Activated T-cell treated with anti-CD3 and anti-CD28 coated beads, Interleukin-2, amount 50 U/mL, for 1 hour (primary cell): ENCODE measurements around the gene PPIL1.

Experiments
- DNase-seq: peaks from one replicate; pipeline ENCODE4 v3.0.0-alpha.2; 2020

The PPIL1 gene

DNA sequence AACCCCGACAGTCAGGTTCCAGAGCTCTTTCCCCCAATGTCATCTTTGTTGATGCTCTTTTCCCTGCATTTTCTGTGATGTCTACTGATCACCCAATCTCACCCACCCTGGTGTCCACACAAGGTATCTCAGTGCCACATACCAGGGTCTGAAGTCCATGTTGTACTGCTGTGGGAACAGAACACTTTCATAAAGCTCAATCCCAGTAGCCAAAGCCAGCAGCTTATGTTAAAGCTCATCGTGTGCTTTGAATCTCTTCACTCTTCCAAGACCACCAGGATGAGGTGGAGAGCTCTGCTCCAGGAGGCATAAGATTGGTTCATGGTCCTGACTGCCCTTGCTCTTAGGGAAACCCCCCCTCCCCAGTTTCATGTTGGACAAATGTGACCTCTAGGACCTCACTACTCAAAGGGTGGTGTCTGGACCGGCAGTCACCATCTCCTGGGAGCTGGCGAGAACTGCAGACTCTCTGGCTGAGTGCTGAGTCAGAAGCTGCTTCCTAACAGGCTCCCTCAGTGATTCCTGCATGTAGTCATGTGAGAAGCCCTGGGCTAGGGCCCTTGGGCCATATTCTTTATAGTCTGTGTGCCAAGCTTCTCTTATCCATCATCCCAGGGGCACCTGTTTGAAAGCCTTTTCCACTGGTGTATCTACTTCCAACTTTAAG, 22.0 kb downstream of the PPIL1 start:
- DNase-seq: no peak

DNA sequence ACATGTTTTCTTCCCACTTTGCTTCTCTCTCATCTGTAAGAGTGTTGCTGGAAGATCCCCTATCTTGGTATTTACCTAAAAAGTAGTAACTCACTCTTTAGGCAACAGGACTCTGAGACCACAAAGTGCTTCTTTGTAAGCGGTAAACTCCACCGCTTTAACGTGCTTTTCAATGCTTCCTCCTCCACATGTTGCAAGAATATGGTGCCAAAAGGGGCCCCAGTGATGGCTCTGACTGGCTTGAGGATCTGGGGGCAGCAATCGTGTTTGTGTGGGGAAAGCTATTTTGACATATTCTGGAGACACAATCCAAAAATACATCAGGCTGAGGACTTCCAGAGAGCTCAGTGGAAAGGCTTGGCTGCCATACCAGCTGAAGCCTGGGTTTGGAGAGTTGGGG, 23.0 kb downstream of the PPIL1 start:
- no peak for DNase-seq

DNA sequence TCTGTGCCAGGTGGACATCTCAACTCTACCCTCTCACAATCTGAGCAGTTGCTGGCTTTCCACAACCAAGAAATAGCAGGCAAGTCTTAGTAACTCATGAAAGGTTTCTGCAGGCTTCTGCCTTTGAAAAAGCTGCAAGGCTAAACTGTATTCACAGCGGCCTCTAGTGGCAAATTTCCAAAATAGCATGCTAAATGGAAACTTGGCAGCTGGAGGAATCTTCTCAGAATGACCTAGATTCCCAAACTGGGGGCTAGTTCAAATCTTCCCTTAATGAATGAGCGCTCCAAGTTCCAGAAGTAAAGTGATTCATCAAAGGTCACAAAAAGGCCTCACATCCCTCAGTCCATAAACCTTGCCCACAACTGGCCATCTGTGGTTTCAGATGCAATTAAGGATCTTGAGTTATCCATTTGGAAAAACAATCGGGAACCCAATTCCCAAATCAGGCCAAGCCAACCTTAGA, 23.4 kb downstream of the PPIL1 start:
- no peak for DNase-seq

DNA sequence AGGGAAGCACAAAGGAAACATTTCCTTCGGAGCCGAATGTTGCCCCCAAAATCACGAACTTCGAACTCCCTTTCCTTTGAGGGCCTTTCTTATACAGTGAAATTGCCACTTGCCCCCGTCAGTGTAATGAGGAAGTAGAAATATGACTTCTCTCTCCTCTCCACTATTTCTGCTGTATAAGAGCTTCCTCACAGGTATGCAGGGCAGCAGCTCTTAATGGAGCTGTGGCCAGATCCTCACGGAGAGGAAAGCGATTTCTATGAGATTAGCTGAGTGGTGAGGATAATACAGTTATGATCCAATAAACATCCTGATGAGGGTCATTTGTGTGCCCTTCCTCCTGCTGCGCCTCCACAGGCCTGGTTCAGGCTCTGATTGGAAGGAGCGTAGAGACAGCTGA, 24.6 kb downstream of the PPIL1 start:
- no peak for DNase-seq

DNA sequence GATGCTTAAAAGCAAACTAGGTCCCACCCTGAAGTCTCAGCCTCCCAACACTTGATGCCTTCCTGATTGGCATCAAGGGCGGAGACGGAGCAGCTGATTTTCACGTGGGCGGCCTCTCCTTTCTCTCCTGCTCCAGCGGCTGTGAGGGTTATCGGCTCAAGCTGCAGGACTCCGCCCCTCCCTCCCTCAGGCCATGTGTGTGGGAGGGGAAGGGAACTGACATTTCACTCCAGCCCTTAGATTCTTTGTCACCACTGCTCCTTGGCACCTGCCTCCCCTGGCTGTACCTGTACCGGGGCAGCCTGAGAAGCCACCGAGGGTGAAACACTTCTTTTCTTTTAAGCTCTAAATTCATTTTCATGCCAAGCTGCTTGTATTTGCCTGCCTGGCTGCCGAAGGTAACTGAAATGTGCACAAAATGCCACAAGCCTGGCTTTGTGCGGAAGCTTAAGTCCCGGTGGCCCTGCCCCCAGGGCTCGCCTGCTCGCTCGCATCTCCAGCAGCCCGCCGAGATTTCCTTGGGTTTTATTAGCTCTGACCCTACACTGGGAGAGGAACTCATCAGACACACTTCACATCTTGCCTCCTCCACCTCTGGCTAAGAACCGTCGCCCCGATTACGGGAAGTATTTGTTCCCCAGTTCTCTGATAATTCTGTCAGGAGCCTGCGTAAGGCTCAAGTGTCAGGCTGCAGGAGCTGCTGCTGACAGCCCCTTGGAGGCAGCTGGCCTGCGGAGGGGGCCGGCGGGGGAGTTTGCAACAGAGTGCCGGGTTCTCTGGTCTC, 25.8 kb downstream of the PPIL1 start:
- no peak for DNase-seq

DNA sequence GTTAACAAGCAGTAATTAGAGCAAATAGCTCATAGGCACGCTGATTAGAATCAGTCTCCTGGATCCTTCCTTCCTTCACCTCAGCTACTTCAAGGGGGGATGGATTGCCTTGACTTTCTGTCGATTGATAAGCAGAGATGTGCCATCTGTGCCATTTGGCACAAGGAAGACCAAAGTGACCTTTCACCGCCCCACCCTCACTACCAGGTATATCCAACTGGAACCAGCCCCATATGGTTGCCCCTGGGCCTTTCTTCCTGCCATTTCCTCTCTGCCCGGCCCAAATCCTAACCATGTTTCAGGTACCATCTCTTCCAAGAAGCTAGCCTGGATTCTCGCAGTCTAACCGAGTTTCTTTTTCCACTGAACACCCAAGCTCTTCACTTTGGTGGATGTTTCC, 26.6 kb downstream of the PPIL1 start:
- no peak for DNase-seq

DNA sequence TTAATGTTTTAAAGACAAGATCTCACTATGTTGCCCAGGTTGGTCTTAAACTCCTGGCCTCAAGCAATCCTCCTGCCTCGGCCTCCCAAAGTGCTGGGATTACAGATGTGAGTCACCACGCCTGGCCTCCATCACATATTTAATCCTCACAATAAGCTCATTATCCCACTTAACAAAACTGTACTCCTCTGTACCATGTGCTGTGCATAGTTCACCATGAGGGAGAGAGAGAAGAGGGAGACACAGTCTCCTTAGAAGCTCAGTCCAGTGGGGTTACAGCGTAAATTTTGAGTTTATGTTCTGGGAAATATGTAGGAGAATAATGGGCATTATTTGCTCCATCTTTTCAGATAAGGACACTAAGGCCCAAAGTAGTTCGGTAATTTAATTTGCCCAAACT, 27.5 kb downstream of the PPIL1 start:
- no peak for DNase-seq

DNA sequence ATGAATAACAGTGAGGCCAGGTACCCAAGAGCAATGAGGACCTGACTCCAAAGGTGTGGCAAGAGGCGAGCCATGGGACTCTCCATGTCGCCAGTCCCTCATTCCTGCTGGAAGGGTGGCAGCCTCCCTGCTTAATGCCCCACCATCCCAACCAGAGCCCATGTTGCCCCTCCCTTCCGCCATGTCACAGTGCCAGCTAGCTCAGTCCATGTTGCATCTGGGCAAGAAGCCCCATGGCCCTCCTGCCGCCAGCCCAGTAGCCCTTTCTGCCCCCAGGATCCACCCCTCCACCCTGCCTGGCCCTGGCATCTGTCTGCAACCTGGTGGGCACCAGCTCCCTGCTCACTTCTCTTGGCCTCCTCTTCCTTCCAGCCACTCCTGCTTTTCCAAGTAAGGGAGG, 29.4 kb downstream of the PPIL1 start:
- DNase-seq: no peak

DNA sequence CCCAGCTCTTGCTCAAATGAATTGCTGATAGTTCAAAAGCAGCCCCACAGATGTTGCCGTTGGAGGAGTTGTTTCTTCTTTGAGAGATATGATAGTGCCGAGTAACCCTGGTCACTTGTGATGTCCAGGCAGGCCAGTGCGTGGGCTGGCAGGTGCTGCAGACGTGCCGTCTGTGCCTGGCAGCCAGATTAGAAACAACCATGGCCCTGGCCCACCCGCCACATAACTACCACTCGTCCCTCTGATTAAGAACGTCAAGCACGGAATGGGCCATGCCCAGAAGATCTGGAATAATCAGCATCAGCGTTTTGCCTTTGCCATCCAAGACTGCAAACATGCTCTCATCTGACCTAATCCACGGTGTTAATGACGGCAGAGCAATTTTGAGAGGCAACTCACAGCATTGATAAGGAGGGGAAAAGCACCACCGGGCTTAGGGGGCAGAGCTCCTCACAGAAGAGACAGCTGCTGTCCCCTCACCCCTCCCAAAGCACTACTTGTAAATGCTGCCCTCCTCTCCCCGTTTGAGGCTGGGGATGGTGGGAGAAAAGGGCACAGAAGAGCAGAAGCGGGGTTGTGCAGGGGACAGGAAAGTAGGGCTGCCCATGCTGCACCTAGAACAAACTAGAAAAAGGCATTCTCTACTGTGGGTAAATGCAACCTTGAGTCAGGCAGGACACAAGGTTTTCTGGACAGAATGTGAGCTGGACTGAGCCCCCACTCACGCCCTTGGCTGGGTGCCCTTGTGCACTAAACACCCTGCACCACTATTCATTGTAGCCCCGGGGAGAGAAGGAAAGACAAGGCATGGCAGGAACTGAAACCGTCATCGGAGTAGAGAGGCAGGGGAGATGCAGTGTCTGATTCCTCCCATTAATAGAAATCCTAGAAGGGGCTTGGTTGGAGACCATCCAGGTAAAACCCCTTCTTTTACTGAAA, 30.1 kb downstream of the PPIL1 start:
- DNase-seq: no peak

DNA sequence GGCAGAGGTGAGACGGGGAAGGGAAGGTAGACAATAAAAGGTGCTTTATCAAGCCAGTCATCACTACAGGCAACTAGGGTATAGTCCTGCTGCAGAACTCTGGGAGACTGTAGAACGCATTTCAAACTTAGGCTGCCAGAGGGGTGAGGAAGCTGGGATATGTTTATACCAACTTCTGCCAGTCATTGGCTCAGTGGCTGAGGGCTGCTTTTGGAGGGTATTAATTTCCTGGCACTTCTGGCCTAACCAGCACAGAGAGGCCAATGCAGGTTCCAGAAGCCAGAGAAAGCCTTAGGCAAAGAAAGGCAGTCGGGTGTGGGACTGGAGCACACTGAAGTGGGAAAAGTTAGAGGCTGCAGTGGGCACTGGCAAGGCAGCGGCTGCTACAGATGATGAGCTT, 31.4 kb downstream of the PPIL1 start:
- no peak for DNase-seq

DNA sequence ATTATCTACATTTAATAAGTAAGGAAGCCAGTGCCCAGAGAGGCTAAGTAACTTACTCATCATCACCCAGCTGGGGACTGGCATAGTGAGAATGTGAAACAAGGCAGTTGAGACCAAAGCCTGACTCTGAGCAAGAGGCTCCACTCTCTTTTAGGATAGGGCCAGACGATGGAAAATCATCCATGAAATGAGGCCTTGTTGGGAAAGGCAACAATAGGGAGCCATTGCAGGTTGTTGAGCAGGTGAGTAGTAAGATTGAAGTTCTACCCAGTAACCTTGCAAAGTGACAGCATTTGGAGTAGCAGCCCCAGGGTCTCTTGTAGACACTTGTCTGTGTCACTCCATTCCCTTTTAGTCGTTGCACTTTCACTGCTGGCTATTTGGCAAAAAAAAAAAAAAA, 32.8 kb downstream of the PPIL1 start:
- DNase-seq: no peak

DNA sequence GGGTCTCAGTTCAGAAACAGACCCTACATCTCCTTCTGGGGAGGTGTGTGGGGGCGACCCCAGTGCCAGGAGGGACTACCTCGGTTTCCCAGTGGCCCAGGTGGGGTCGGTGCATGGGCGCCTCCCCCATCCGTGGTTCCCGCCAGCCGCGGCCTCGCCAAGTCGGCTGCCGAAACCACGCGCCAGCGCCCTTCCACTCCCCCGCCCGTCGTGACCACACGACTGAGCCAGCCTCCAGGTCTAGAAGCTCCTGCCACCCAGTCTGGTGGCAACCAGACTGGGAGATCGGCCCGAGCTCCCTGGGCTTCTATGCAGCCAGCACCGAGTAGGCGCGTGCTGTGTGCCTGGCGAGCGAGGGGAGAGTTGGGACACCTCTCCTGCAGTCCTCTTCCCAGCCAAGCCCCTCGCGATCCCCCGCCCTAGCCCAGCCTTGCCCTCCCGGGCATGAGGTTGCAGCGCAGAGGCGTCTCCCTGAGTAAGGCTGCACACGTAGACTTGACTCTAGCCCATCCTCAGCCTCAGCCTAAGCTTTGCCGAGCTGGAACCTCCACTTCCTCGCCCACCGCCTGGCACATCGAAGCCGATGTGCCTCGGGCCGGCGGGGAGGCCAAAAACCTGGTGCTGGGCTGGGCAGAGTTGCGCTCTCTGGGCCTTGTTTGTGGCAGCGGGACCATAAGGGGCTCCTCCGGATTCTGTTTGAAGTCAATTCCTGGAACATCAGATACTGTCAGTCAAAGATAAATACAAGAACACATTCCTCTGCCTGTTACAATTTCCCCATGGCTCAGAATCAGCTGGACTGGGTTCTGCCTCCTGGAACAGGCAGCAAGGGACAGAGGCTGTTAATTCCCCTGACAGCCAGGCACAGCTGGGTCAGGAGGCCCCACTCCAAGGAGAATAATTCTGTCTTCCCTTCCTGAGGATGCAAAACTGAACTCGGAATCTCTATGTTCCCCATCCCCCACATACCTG, 33.9 kb downstream of the PPIL1 start:
- DNase-seq: peak; percentile 58

DNA sequence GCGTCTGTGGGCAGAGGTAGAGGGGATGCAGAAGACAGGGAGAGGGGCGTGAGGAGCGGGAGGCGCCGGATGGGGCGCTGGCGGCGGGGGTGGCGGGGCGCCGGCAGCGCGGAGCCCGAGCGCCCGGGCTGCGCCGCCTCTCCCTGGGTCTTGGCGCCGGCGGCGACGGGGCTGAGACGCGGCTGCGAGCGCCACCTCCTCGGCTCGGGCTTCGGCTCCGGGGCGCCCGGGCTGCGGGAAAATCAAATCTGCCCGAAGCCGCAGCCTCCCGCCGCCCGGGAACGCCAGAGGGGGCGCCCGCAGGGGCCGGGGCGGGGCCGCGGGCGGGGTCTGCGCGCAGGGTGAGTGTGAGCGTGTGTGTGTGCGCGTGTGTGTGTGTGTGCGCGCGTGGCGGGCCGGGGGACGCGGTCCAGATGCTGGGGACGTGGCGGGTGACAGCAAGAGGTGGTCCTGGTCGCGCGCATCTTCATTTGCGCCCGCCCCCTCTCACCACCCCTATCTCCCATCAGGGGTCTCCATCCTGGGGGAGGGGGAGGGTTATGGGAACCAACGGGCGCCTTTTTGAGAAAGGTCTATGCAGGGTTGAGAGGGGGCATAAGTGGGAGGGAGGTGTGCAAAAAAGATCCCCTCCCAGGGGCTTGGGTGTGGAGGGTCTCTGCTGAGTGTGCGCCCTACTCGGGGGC, 34.7 kb downstream of the PPIL1 start:
- DNase-seq: peak; percentile 66

DNA sequence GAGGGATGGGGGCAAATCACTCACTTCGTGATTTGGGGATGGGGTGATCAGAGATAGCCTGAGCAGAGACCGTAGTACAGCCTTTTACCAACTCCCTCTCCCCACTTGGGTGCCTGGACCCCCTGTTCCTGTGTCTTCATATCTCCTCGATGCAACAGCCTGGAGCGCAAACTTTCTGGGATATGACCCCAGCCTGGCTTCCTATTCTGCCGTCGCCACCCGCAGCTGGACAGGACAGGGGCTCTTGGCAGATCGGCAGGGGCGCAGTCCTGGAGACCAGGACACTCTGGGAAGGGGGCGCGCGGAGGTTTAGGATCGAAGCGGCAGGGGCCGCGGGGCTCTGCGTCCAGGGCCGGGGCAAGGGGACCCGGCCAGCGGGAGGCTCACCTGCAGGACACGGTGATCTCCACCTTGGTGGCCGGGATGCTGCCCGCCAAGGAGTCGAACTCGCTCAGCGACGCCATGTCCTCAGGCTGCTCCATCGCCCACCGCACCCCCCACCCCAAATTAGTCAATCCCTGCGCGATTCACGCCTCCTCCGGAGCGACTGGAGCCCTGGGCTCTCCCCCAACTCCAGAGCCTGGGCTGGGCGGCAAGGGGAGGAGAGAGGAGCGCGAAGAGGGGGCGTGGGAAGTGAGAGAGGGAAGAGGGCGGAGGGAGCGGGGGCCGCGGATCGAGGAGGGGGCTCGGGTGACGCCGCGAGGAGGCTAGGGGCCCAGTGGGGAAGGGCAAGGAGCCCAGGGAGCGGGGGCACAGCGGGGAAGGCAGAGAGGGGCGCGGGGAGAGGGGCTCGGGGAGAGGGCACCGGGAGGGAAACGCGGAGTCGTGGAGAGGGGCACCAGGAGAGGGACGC, 35.5 kb downstream of the PPIL1 start, which contains the start of gene CPNE5:
Gene CPNE5 (minus strand): TSS at position 549 of the 853 bp plus-strand sequence. CDS start 67 bp downstream, at position 482.
- no peak for DNase-seq

DNA sequence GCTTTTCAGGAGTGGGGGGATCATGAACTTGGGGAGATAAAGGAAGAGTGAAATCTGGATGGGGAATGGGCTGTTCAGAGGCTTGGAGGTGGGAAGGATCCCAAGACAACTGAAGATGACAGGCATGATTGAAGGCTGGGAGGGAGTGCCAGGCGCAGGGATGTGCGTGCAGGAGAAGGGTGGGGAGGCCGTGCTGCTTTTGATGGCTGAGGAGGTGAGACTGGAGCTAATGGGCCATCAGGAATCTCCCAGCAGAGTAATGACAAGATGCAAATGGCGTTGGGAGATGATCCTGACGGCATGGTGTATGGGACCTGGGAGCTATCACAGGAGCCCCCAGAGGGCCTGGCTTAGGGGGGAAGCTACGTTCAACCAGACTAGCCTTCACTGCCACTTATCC, 36.9 kb downstream of the PPIL1 start:
- DNase-seq: no peak

DNA sequence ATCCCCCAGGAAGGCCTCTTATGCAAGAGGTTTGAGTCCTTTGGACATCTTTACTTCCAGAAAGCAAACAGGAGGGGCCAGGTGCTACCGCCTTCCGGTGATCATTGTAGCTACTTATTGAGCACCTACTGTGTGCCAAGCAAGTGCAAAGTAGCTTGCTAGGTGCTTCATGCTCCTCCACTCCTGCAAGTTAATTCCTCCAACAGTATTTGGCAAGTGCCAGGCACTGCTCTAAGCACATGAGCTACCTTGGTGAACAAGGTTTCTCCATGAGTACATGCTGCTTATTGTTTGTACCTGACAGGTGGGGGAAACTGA, 37.6 kb downstream of the PPIL1 start:
- no peak for DNase-seq

DNA sequence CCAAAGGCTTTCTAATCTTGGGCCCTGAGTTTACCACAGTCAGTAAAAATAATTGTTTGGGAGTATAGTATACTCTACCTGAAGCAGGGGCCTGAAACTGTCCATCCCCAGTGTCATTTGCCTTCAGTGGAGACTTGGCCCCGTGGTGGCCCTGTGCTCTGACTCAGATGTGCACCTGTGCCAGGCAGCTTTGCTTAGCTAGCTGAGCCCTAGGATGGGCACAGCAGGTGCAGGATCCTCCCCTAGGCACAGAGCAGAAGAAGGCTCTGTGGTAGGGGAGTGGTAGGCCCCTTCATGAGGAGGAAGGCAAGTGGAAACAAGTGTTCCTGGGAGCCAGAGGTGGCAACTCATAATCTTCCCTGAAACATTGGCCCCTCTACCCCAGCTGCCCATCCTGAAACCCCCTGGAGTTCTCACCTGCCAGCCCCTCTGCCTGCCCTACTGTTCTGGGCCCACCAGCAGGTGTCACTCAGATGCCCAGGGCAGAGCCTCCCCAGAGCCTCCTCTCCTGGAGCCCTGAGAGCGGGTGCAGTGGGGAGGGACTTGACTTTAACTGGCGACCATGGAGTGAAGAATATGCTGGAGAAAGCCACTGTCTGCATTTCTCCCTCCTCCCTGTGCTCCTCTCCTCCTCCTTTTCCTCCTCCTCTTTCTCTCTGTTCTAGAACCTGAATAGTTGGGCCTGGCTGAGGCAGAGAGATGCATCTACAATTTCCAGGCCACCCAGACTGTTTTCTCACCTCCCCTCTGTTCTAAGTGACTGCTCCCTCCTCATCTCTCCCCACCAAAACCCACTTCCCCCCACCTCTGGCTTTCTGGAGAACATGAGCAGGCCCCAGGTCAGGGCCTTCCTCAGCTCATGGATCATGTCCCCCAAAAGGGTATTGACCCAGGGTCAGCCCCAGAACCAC, 38.2 kb downstream of the PPIL1 start:
- DNase-seq: no peak

DNA sequence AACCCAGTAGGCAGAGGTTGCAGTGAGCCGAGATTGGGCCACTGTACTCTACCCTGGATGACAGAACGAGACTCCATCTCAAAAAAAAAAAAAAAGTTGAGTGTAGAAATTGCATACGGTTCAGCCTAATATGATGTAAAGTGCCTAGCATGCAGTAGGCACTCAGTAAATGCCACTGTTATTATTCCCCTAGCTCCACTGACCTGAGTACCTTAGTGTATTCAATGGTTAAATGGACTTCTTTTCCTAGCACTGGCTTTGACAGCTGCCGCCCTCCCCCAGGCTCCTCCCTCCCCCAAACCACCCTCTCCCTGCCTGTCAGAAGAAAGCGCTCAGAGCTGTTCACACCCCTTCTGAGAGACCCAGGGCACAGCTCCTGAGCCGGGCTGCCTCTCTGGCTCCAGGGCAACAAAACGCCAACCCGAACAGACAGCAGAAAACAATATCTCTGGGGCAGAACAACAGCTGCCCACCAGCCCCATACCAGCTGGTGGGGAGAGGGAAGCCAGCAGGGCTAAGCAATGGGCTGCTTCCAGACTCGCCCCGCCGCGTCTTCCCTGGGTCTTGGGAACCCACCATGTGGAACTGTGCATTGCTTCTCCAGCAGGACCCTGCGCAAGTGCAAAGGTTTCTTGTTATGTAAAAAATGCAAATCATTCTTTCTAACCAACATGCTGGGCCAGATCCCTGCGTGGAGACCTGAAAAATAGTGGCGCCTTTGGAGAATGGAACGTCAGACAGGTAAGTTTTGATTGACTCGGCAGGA, 39.8 kb downstream of the PPIL1 start:
- no peak for DNase-seq
